Epithelial cell of proximal tubule (primary cell): ENCODE results near the gene CAMTA1. TPM values are rescaled to one million over a fixed set of nuclear protein-coding genes. Genes with fewer than 3 reads are reported as not detected.

Experiments
- DNase-seq: peaks from one replicate; pipeline ENCODE4 v3.0.0-alpha.2; 2011; ENCODE audit warnings: low read depth
- H3K4me3 ChIP-seq: 2 replicates; pipeline ENCODE4 v1.5.1; 2011; ENCODE audit warnings: low read depth, mild to moderate bottlenecking, low read length
- total RNA-seq: library from RNA; depleted of rRNA; stranded (reverse); fragments of >200 nt; gene quantifications from 2 replicates; pipeline ENCODE4 v1.2.3, GENCODE V29; 2015
- TF ChIP-seq, protein P1 (sequence below): conservative IDR thresholded peaks from 2 replicates; pipeline ENCODE4 v1.5.1; 2012; ENCODE audit warnings: low read depth, mild to moderate bottlenecking, low read length

Gene CAMTA1
- total RNA-seq, 1 donor from 2014 or later, result 79.2 TPM

DNA sequence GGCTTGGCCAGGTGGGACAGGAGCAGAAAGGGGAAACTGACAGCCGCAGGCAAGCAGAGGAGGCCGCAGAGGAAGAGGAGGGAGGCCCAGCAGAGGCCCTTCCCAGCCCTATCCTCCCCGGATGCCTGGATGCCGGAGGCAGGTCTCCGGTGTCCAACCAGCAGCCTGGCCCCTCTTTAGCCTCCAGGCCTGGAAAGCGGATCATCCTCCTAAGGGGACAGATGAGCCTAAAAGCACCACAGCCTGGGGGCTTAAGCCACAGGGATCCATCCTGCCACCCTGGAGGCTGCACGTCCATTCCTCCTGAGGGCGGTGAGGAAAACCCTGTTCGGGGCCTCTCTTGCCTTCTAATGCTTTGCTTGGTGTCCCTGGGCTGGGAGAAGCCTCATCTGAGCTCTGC, 651.8 kb downstream of the CAMTA1 start:
- no peak for DNase-seq
- TF ChIP-seq, protein P1, sequence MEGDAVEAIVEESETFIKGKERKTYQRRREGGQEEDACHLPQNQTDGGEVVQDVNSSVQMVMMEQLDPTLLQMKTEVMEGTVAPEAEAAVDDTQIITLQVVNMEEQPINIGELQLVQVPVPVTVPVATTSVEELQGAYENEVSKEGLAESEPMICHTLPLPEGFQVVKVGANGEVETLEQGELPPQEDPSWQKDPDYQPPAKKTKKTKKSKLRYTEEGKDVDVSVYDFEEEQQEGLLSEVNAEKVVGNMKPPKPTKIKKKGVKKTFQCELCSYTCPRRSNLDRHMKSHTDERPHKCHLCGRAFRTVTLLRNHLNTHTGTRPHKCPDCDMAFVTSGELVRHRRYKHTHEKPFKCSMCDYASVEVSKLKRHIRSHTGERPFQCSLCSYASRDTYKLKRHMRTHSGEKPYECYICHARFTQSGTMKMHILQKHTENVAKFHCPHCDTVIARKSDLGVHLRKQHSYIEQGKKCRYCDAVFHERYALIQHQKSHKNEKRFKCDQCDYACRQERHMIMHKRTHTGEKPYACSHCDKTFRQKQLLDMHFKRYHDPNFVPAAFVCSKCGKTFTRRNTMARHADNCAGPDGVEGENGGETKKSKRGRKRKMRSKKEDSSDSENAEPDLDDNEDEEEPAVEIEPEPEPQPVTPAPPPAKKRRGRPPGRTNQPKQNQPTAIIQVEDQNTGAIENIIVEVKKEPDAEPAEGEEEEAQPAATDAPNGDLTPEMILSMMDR, result no peak
- no peak overlapping the region for H3K4me3 ChIP-seq

DNA sequence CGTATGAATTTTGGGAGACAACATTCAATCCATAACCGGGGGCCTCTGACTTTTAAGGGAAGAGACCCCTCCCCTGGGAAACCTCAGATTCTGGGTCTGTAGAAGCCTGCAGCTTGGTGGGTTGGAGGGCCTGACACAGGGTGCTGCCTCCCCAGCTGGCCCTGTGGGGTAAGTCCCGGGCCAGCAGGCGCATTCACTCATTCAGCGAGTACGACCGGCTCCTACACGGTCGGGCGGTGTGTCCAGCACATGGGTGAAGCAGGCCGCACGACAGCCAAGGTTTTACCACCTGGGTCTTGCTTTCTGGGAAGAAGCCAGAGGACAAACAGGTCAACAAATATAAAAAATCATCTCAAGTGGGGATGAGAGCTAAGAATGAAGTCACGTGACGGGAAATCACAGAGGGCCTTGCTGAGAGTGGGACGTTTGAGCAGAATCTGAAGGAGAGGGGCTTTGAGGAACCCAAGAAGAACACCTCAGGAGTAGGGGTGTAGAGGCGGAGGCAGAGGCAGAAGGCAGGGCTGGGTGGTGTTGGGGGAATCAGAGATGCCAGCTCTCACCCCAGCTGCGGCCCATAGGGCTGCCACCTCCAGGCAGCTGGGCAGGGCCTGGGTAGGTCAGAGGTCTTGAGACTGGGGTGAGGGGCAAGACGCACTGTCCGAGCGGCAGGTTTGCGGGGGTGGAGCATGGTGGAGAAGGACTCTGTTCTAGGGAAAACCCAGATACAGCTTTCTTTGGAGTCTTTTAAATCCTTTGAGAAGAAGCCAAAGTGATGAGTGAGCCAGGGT, 652.5 kb downstream of the CAMTA1 start:
- TF ChIP-seq, protein P1, result no peak
- no peak for DNase-seq
- no peak overlapping the region for H3K4me3 ChIP-seq

DNA sequence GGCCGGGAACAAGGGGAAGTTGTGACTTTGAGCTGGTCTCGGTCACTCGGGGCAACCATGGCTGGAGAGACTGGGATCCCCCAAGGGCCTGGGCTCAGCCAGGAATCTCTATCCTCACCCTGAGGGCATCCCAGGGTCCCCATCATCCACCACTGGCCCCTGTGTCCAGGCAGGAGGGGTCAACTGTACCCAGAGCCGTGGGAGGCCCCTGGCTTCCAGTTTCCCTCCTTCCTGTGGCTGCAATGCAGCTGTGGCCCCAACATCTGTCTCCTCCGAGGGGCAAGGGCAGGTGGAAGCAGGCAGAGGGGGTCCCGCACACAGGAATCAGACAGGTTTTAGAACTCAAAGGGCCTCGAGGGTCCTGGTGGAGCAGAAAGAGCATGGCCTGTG, 653.1 kb downstream of the CAMTA1 start:
- no peak overlapping the region for H3K4me3 ChIP-seq
- TF ChIP-seq, protein P1, result no peak
- no peak for DNase-seq

DNA sequence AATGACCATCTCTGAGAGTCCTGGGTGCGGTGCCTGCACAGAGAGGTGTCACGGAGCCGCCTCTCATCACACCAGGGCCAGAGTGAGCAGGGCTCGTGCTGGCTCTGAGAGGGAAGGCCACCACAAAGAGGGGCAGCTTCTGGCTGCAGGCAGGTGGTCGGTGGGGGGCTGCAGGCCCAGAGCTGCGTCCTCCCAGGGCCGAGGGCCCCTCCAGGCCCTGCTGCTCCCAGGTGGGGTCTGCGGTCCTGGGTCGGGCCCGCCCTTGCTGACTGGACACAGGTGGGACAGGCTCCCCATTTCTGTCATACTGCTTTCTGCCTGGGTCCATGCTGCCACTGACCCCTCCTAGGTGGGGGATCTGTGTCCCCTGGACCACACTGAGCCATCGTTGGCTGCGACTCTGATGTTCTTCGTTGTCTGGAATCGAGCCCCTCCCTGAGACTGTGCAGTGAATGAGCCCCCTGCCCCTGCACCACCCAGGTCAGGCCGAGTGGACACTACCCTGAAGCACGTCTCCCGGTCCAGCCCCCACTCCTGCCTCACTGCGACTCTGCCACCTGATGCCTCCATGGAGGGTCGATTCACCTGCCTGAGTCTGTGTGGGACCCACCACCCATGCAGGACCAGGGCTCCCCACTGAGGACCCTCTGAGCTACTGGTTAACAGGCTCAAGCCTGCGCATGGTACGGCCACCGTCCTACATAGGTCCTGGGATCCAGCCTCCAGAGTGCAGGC, 653.8 kb downstream of the CAMTA1 start:
- DNase-seq, result no peak
- TF ChIP-seq, protein P1, result no peak
- H3K4me3 ChIP-seq, result no peak overlapping the region

DNA sequence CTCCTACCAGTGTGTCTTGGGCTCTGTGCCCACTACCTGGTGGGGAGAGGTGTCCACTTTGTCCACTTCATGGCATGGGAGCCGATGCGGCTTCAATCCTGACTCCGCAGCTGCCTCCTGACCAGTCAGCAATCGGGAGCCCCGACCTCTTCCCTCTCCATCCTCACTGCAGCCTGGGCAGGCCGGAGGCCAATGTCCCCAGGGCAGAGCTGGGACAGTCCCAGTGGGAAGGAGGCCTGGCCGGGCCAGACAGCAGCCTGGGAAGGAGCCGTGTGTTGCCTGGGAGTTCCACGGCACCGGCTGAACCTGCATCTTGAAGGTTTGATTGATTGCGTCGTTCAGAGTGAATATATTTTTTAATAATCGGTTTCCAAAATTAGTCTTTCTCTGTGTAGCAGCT, 654.9 kb downstream of the CAMTA1 start:
- DNase-seq, result no peak

DNA sequence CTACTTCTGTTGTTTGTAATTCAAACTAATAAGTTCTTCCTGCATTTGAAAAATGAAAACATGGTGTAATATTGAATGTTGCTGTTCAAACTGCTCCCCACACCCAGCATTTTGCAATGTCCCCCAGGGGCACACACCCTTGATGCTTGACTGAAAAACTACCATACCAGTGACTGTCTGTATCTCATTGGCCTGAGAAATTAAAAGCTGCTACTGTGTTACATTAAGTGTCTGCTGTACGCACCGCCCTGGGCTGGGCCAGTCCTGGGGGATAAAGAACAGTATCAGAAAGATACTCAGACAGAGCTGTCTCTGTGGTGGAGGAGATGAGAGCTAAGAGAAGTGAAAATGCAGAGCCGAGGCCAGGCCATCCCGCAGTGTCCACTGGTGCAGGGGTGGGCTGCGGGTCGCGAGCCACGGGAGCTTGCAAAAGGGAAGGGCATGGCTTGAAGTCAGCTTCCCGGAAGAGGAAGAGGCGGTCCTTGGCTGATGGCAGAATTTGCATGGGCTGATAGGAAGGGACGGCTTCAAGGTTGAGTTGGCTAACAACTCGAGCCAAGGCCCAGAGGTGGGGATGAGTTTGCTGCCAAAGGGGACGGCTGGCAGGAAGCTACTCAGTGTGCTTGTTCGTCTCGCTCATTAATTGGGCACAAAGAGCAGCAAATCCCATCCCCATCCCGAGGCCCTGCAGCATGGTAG, 656.0 kb downstream of the CAMTA1 start:
- H3K4me3 ChIP-seq, result no peak overlapping the region
- no peak for DNase-seq
- TF ChIP-seq, protein P1, result no peak

More for the DNA sequence above, 654.9 kb downstream of the CAMTA1 start:
- TF ChIP-seq, protein P1, result no peak
- no peak overlapping the region for H3K4me3 ChIP-seq
